Endodermal cell (in vitro differentiated cells): Measurements from ENCODE around the gene LMF1. TPM values are rescaled to one million over a fixed set of nuclear protein-coding genes. Genes with fewer than 3 reads are reported as not detected.

Experiments used
- DNase-seq: peaks from one replicate; pipeline ENCODE4 v3.0.0-alpha.2; 2017
- H3K27ac ChIP-seq: 2 replicates; pipeline ENCODE4 v1.5.1; 2013; ENCODE audit warnings: mild to moderate bottlenecking, low read depth, low read length, moderate library complexity
- H3K27me3 ChIP-seq: 2 replicates; pipeline ENCODE4 v1.6.1; 2013; ENCODE audit warnings: mild to moderate bottlenecking, low read length, moderate library complexity; ENCODE audit not compliant: insufficient read depth, control insufficient read depth, poor library complexity, severe bottlenecking
- H3K36me3 ChIP-seq: 2 replicates; pipeline ENCODE4 v1.7.0; 2013; ENCODE audit warnings: mild to moderate bottlenecking, low read length, moderate library complexity; ENCODE audit not compliant: control insufficient read depth, insufficient read depth
- H3K4me1 ChIP-seq: one replicate; pipeline ENCODE4 v1.7.0; 2013; ENCODE audit warnings: low read length; ENCODE audit not compliant: control insufficient read depth, insufficient read depth
- H3K4me3 ChIP-seq: 2 replicates; pipeline ENCODE4 v1.5.1; 2013; ENCODE audit warnings: mild to moderate bottlenecking, low read length, moderate library complexity
- H3K9ac ChIP-seq: 2 replicates; pipeline ENCODE4 v1.6.1; 2013; ENCODE audit warnings: mild to moderate bottlenecking, low read length, moderate library complexity; ENCODE audit not compliant: poor library complexity, severe bottlenecking; ENCODE audit errors: extremely low read depth
- H3K9me3 ChIP-seq: 2 replicates; pipeline ENCODE4 v1.6.1; 2013; ENCODE audit warnings: mild to moderate bottlenecking, low read length, moderate library complexity; ENCODE audit not compliant: control insufficient read depth
- H3K27ac Mint-ChIP-seq: 2 replicates; pipeline ENCODE4 v1.8.0; 2020; ENCODE audit warnings: mixed read lengths
- H3K27me3 Mint-ChIP-seq: 2 replicates; pipeline ENCODE4 v1.8.0; 2021; ENCODE audit warnings: mild to moderate bottlenecking, mixed read lengths; ENCODE audit not compliant: insufficient read depth
- H3K36me3 Mint-ChIP-seq: 2 replicates; pipeline ENCODE4 v1.8.0; 2020; ENCODE audit warnings: low read depth, mixed read lengths
- H3K4me1 Mint-ChIP-seq: 2 replicates; pipeline ENCODE4 v1.8.0; 2020; ENCODE audit warnings: mixed read lengths
- H3K4me3 Mint-ChIP-seq: 2 replicates; pipeline ENCODE4 v1.8.0; 2020; ENCODE audit warnings: mild to moderate bottlenecking, moderate library complexity, mixed read lengths
- H3K9me3 Mint-ChIP-seq: 2 replicates; pipeline ENCODE4 v1.8.0; 2020; ENCODE audit warnings: mild to moderate bottlenecking, mixed read lengths
- CTCF ChIP-seq: fragments of 200-600 bp; sonication (generic); conservative IDR thresholded peaks from 2 replicates; pipeline ENCODE4 v1.5.0; 2021; ENCODE audit warnings: antibody characterized with exemption, mild to moderate bottlenecking
- WGBS, 2 experiments: methylation state at CpG; one replicate each; pipeline versions ENCODE4 v1.1.5 to v1.1.7; 2013; ENCODE audit warnings: missing lambda C conversion rate in 2 of 2, mixed read lengths in 1 of 2; ENCODE audit not compliant: insufficient coverage in 1 of 2, insufficient read length in 1 of 2; 5-methylcytosine and 5-hydroxymethylcytosine counted together
- total RNA-seq, 2 donors: library from RNA; stranded (reverse); fragmentation: NEBNext Ultra II Directional in 1 of 2; extraction: Animal tissue kit (Norgen Biotek cat#: 25700) in 1 of 2; gene quantifications; 2 replicates in 1 of 2; 3 replicates in 1 of 2; pipeline ENCODE4 v1.2.1, GENCODE V29; 2021

LMF1 gene
- total RNA-seq, 2 donors from 2014 or later, result 13.7 to 15.1 TPM

DNA sequence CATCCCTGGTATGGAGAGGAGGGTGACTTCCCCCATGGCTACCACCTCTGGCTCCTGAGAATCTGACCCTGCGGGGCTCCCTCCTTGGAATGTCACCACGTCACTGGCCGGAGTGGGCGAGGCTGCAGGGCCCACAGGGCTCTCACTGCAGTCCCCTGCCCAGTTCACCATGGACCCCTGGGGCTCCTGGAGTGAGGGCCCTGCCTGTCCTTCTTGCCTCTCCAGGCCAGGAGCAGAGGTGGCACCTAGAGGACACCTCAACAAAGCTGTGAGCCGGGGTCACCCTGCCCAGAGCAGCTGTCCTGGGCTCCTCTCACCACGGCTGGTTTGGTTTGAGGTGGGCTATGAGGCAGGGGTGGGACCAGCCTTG lies 102.4 kb downstream of the LMF1 start:
- no peaks in the 10 kb centered on the region for H3K9me3 Mint-ChIP-seq
- H3K4me1 ChIP-seq, result no peaks in the 10 kb centered on the region
- no peak overlapping the region for H3K27ac ChIP-seq
- no peak overlapping the region for H3K4me3 Mint-ChIP-seq
- no peak for TF ChIP-seq CTCF
- no peaks in the 10 kb centered on the region for H3K27me3 ChIP-seq
- 85 to 100% methylated on average over 3 to 6 of the region's 6 CpGs for WGBS, 2 experiments
- H3K36me3 ChIP-seq, result no peaks in the 10 kb centered on the region
- no peaks in the 10 kb centered on the region for H3K27me3 Mint-ChIP-seq
- no peaks in the 10 kb centered on the region for H3K4me1 Mint-ChIP-seq
- H3K27ac Mint-ChIP-seq, result peak overlapping the region; percentile 70
- DNase-seq, result no peak
- H3K9me3 ChIP-seq, result no peaks in the 10 kb centered on the region
- H3K36me3 Mint-ChIP-seq, result peaks cover 4% of the 10 kb centered on the region
- no peak overlapping the region for H3K9ac ChIP-seq
- H3K4me3 ChIP-seq, result no peak overlapping the region

GRCh38 chr16:867421-868385 lies 103.1 kb downstream of the LMF1 start:
- H3K27me3 ChIP-seq, result no peaks in the 10 kb centered on the region
- Mint-ChIP-seq H3K9me3 (no peaks in the 10 kb centered on the region), H3K27ac (peak overlapping the region; percentile 70), H3K36me3 (peaks cover 4% of the 10 kb centered on the region), H3K4me3 (no peak overlapping the region), H3K4me1 (no peaks in the 10 kb centered on the region), H3K27me3 (no peaks in the 10 kb centered on the region)
- H3K9ac ChIP-seq, result no peak overlapping the region
- no peak for TF ChIP-seq CTCF
- no peaks in the 10 kb centered on the region for H3K36me3 ChIP-seq
- DNase-seq, result no peak
- no peak overlapping the region for H3K27ac ChIP-seq
- H3K4me3 ChIP-seq, result no peak overlapping the region
- WGBS, 2 experiments, result 89 to 93% methylated on average over 23 to 34 of the region's 34 CpGs
- H3K4me1 ChIP-seq, result no peaks in the 10 kb centered on the region
- H3K9me3 ChIP-seq, result no peaks in the 10 kb centered on the region

- Mint-ChIP-seq H3K27ac (no peak overlapping the region), H3K36me3 (peaks cover 4% of the 10 kb centered on the region), H3K27me3 (no peaks in the 10 kb centered on the region), H3K9me3 (peaks cover 5% of the 10 kb centered on the region), H3K4me1 (no peaks in the 10 kb centered on the region), H3K4me3 (no peak overlapping the region)
- WGBS, 2 experiments, result 93 to 100% methylated on average over 3 to 9 of the region's 9 CpGs
- no peak for DNase-seq
- H3K27me3 ChIP-seq, result no peaks in the 10 kb centered on the region
- no peaks in the 10 kb centered on the region for H3K36me3 ChIP-seq
- no peak for TF ChIP-seq CTCF
- no peaks in the 10 kb centered on the region for H3K4me1 ChIP-seq
- H3K27ac ChIP-seq, result no peak overlapping the region
- no peak overlapping the region for H3K9ac ChIP-seq
- H3K4me3 ChIP-seq, result no peak overlapping the region
- no peaks in the 10 kb centered on the region for H3K9me3 ChIP-seq
These were observed 104.4 kb downstream of the LMF1 start for GRCh38 chr16:866252-866896.
